Left colon (tissue), 2 donors: Measurements from ENCODE around the gene EPHB2. TPM values are rescaled to one million over a fixed set of nuclear protein-coding genes. Genes with fewer than 3 reads are reported as not detected.
"Not testable (repeated sequence)": the region's sequence is repeated elsewhere in the genome, so short reads cannot be mapped to it uniquely, and the experiment has no call there.

Experiments
- ATAC-seq: fragments of 200-7000 bp; cut with Tn5 transposase; one replicate; pipeline ENCODE4 v1.9.1; 2020; ENCODE audit warnings: mild to moderate bottlenecking, moderate library complexity
- DNase-seq, 2 donors: peaks; one replicate each; pipeline ENCODE4 v3.0.0-alpha.2; 2020
- intact Hi-C, 2 donors: fragments of 100-400 bp; cut with DNase I in 1 of 2; cut with micrococcal nuclease in 1 of 2; formaldehyde crosslinking; loops; one replicate each; pipeline versions ENCODE4 v1.11.2 to v1.14.0; 2022; cut with DNase I, micrococcal nuclease
- total RNA-seq, 2 donors: library from RNA; stranded (reverse); fragmentation: NEBNext Ultra II Directional; extraction: Animal tissue kit (Norgen Biotek cat#: 25700); gene quantifications; one replicate each; pipeline ENCODE4 v1.2.1, GENCODE V29; 2021
- donor health status: DM: no; HTN: no; CAD: no.
- donor health status: DM: yes; HTN: yes; CAD: no.

Gene EPHB2
- total RNA-seq, 2 donors from 2014 or later: 43.3 to 72.8 TPM

DNA sequence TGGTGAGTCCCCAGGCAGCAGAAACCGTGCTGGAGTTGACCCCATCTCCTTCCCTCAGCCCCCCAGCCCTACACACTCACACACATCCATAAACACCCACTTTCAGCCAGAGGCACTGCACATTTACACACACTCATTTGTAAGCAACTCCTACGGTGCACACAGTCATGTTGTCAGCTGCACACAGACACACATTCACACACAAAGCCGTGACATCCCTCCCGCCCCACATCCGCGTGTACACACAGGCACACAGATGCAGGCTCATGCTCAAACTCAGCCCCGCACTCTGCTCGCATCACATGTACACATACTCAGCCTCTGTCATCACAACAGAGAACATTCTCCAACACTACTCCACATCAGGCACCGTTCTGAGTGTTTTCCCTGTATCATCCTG lies 214.5 kb downstream of the EPHB2 start:
- DNase-seq (no peak), ATAC-seq (no peak)
- intact Hi-C loops: no loop called here

GRCh38 chr1:22930240-22930912 lies 219.7 kb downstream of the EPHB2 start:
- ATAC-seq: peak; percentile 84
- intact Hi-C loops: no loop called here
- DNase-seq: peak in 1 of 2 donors; percentile 50

DNA sequence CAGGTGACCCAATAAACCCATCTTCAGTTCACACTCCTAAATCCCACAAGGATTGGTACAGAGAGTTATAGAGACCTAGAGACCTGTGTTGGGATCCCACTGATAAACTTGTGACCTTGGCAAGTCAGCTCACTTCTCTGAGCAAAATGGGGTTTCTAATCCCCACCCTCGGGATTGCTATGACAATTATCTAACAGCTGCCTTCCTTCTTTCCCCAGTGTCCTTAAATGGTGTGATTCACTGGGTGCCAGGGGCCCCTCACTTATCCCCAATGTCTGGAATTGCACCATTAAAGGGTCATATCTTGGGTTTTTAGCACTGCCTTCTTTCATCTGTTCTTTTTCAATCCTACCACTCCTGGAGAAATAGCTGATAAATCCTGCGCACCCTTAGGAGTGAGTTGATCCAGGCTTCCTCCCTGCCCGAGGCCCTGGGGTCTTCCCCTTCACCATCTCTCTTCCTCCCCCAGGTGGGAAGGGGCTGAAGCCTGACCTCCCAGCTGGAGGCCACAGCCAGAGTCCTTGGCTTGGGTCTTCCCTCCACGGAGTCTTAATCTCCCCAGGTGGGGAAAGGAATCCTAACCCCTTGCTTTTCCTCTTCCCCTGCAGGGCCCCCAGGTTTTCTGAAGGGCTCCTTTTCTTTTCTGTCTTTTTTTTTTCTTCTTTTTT lies 222.3 kb downstream of the EPHB2 start:
- intact Hi-C loops: no loop called here
- no peak for ATAC-seq
- DNase-seq: no peak

GRCh38 chr1:22935433-22935832 lies 224.8 kb downstream of the EPHB2 start:
- intact Hi-C loops: no loop called here
- DNase-seq (no peak), ATAC-seq (no peak)

- DNase-seq (no peak), ATAC-seq (no peak)
- intact Hi-C loops: no loop called here
These were observed 226.0 kb downstream of the EPHB2 start for GRCh38 chr1:22936681-22937080.

DNA sequence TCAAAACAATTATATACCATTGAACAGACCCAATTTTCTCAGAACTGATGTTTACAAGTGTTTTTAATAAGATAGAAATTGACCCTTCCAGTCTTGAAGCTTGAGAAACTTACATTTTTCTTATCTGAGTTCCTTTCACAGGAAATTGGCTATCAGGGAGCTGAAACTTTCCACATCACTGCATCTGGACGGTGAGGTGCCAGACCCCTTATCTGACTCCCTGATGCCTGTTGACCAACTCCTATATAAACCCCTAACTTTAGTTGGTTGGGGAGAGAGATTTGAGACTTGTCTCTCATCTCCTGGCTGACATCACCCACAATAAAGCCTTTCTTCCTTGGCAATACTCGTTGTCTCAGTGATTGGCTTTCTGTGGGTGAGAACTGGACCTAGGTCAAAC lies 230.6 kb downstream of the EPHB2 start:
- intact Hi-C loops: no loop called here

DNA sequence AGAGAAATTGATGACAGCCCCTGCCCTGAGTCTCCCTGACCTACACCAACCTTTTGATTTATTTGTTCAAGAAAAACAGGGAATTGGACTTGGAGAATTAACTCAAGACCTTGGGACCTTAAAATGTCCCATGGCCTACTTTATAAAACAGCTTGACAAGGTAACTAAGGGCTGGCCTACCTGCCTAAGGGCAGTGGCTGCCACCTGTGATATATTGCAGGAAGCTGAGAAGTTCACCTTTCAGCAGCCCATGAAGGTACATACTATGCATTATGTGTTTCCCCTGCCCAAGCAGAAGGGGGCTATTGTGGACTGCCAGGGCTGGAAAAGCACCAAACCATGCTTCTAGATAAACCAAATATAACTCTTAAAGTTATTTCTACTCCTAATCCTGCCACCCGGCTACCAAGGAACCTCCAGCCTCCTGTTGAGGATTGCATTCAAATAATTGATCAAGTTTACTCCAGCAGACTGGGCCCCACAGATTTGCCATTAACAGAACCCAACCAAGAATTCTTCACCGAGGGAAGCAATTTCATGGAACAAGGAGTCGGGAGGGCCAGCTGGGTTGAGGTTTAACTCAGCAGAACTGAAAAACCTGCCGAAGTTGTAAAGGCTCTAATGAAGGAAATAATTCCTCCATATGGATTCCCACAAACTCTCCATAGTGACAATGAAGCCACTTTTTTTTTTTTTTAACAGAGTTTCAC lies 233.9 kb downstream of the EPHB2 start:
- intact Hi-C loops: no loop called here
- DNase-seq (no peak), ATAC-seq (no peak)

More for the DNA sequence above, 230.6 kb downstream of the EPHB2 start:
- DNase-seq (no peak), ATAC-seq (no peak)

GRCh38 chr1:22945171-22945570 lies 234.5 kb downstream of the EPHB2 start:
- DNase-seq, ATAC-seq, intact Hi-C loops: not testable (repeated sequence)

GRCh38 chr1:22949822-22950331 lies 239.2 kb downstream of the EPHB2 start:
- ATAC-seq (no peak), DNase-seq (no peak)
- intact Hi-C loops: no loop called here

- ATAC-seq (no peak), DNase-seq (no peak)
- intact Hi-C loops: no loop called here
These were observed 241.2 kb downstream of the EPHB2 start for GRCh38 chr1:22951796-22952195.

DNA sequence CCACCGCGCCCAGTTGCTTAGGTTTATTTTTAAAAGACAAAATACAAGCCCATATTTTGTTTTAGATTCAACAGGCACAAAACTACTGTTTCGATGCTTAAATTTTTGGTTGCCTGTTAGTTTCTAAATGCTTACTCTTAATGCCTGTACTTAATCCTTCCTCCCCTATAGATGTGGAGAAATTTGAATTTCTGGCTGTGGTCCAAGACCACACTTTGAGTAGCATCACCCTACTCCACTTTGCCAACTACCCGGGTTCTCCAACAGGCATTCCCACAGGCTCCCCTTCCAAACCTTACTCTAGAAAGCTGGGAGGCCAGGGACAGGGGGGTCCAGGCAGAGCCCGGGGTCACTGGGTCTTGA lies 242.0 kb downstream of the EPHB2 start:
- DNase-seq: no peak
- ATAC-seq: no peak
- intact Hi-C loops: no loop called here

DNA sequence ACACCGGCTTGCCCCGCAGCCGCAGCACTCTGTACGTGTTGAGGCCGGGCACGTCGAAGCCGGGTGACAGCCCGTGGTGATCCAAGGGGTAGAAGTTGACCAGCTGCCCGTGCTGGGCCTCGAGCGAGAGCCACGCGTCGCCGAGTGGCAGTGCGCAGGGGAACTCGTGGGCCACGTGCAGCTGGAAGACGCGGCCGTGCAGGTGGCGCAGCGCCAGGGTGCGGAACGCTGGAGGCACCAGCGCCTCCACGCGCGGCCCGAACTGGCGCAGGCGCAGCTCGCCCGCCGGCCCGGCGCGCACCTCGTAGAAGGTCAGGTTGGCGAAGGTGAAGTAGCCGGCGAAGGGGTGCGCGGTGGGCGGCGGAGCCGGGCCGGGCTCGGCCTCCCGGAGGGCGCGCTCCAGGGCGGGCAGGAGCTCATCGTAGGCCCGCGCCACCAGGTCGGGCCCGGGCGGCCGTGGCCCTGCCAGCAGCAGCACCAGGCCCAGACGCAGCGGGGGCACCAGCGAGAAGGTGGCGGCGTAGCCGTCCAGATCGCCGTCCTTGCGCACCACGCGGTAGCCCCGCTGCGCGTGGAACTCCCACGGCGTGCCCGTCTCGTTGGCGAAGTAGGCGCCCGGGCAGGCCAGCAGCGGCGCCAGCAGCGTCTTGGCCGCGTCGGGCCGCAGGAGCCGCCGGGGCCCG lies 242.6 kb downstream of the EPHB2 start:
- intact Hi-C loops: no loop called here
- DNase-seq (no peak), ATAC-seq (no peak)

DNA sequence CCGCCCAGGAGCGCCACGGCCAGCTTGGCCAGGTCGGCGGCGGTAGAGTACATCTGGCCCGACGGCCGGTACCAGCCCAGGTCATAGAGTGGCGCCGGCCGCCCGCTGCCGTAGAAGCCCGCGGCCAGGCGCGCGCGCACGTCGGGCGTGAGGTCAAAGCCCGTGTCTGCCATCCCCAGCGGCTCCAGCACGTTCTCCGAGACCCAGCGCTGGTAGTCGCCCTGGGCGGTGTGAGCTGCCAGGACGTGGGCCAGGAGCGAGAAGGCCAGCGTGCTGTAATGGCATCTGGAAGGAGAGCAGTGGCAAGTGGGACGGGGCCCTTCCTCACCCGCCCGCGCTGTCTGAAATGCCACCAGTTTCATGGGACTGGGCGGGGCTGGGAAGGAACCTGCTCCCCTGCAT lies 243.1 kb downstream of the EPHB2 start:
- ATAC-seq: no peak

DNA sequence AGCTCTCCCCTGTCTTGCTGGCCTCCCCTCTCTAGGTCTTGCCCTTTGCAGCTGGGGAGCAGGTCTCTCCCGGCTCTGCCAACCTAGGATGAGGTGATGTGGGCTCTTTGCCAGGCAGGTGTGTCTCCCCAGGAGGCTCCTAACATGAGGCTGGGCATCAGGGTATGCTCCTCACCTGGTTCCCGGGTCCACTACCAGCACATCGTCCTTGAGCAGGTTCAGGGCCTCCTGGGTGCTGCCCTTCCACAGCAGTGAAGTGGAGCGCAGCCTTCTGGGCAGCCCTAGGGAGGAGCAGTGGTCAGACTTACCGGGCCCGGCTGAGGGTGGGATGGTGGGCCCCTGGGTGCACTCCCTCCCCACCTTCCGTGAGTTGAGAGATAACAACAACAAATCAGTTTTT lies 244.5 kb downstream of the EPHB2 start:
- ATAC-seq: no peak
- intact Hi-C loops: no loop called here
- DNase-seq: no peak

More for the DNA sequence above, 243.1 kb downstream of the EPHB2 start:
- DNase-seq: no peak
- intact Hi-C loops: no loop called here

- intact Hi-C loops: no loop called here
- ATAC-seq: no peak
- no peak for DNase-seq
These were observed 246.4 kb downstream of the EPHB2 start for GRCh38 chr1:22957066-22957465.

- intact Hi-C loops: no loop called here
- no peak for DNase-seq
- no peak for ATAC-seq
These were observed 247.9 kb downstream of the EPHB2 start for GRCh38 chr1:22958556-22958955.

DNA sequence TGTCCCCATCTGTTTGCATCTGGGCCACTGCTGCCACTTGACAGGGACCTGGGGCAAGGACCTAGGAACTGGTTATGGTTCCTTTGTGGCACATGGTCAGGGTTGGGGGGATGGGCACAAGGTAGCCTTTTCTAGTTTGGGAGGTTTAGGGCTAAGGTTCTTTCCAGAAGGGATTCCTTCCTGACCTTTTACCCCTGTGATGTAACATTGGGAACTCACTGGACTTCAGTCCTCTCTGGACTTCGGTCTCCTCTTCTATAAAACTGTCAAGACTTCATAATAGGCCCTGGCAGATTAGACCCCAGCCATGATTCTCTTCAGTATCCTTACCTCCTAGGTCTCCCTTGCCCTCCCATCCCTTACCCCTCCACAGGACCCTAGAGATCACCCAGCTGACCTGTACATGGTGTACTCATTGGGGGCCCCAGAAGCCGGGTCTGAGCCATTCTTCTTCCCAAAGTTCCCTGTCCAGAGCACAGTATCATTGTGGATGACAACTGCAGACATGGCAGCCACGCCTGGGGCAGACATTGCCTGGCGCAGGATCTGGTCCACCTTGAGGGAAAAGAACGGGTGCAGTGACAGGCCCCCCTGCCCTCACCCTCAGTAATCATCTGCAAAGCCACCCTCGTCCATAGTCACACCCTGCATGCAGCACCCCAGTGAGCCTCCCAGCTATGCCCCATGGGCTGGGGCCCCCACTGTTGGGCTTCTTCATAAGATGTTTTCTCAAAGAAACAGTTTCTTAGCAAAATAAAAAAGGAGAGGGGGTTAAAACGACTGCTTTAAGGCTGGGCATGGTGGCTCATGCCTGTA lies 249.1 kb downstream of the EPHB2 start:
- ATAC-seq (no peak), DNase-seq (no peak)
- intact Hi-C loops: no loop called here

DNA sequence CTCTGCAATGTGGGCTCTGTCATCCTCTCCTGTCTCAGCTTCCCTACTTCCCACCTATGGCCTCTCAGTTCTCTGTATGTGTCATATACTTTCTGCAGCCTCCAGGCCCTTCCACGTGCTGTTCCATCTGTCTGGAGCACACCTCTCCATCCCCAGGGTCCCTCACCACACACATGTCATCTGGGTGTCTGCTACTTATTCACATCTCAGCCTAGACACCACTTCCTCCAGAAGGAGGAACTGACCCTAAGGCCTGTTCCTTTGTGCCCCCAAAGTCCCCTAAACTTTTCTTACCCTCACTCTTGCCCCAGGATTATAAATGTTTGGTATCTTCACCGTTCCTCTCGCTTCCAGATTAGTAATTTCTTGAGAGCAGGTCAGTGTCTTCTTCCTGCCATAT lies 251.9 kb downstream of the EPHB2 start:
- intact Hi-C loops: no loop called here

More for the DNA sequence above, 251.9 kb downstream of the EPHB2 start:
- no peak for ATAC-seq
- no peak for DNase-seq
